ENCODE data around the gene BMPR1A. TPM values are rescaled to one million over a fixed set of nuclear protein-coding genes. Genes with fewer than 3 reads are reported as not detected.
"Not testable (repeated sequence)": the region's sequence is repeated elsewhere in the genome, so short reads cannot be mapped to it uniquely, and the experiment has no call there.

The BMPR1A gene
- total RNA-seq, 1 donor: 71.7 TPM

GRCh38 chr10:86938260-86938659, 181.8 kb downstream of the BMPR1A start:
- Histone ChIP-seq H3K27me3 (ENCODE audit: insufficient read depth, low read length) (no peaks in the 10 kb centered on the region), H3K36me3 (ENCODE audit: insufficient read depth, low read length) (no peaks in the 10 kb centered on the region), H3K79me2 (ENCODE audit: insufficient read depth, low read length) (no peaks in the 10 kb centered on the region), H4K20me1 (ENCODE audit: insufficient read depth, low read length) (no peaks in the 10 kb centered on the region), H2AFZ (ENCODE audit: low read length) (no peak overlapping the region), H3K4me3 (ENCODE audit: insufficient read depth, low read length) (no peak overlapping the region), H3K27ac (ENCODE audit: low read depth, low read length) (no peak overlapping the region), H3K4me2 (ENCODE audit: insufficient read depth, low read length) (no peak overlapping the region), H3K4me1 (ENCODE audit: insufficient read depth, low read length) (peaks cover 7% of the 10 kb centered on the region), H3K9me3 (ENCODE audit: low read depth, low read length) (no peaks in the 10 kb centered on the region)
- no peak for DNase-seq (ENCODE audit: insufficient read length, low spot score, missing footprints)
- no peak for TF ChIP-seq CTCF (IDR thresholded peaks at IDR 0.05; ENCODE audit: extremely low read depth, low read depth, low read length)

DNA sequence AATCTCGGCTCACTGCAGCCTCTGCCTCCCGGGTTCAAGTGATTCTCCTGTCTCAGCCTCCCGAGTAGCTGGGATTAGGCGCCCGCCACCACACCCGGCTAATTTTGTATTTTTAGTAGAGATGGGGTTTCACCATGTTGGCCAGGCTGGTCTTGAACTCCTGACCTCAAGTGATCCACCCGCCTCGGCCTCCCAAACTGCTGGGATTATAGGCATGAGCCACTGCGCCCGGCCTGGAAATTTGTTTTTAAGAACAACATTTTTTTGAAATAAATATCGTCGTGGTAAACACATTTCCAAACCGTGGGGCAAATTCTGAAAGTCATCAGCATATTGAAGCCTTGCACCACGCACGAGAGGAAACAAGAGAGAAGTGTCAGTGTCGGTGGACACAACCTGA, 183.7 kb downstream of the BMPR1A start:
- H3K27me3 ChIP-seq (ENCODE audit: insufficient read depth, low read length); H3K27ac ChIP-seq (ENCODE audit: low read depth, low read length); H3K79me2 ChIP-seq (ENCODE audit: insufficient read depth, low read length); H3K4me3 ChIP-seq (ENCODE audit: insufficient read depth, low read length); H3K4me1 ChIP-seq (ENCODE audit: insufficient read depth, low read length); H3K36me3 ChIP-seq (ENCODE audit: insufficient read depth, low read length); H4K20me1 ChIP-seq (ENCODE audit: insufficient read depth, low read length); H3K4me2 ChIP-seq (ENCODE audit: insufficient read depth, low read length); H3K9me3 ChIP-seq (ENCODE audit: low read depth, low read length); H2AFZ ChIP-seq (ENCODE audit: low read length): not testable (repeated sequence)
- DNase-seq (ENCODE audit: insufficient read length, low spot score, missing footprints): peak; percentile 8

DNA sequence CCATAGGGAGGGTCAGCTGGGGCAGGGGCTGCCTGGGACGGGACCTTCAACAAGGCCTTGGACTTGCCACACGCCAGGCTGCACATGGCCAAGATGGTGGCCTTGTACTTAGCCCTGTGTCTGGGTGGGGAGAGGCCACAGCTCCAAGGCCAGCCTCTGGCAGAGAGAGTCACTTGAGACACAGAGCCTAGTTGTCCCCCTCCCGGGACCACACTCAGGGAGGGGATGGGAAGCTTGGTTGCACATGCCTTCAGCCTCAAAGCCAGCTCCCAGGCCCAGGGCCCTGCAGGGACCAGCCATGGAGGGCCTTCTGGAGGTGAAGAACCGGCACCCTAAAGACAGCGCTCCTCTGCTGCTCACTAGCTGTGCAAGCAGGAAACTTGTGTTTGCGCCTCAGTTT, 184.3 kb downstream of the BMPR1A start:
- Histone ChIP-seq H2AFZ (ENCODE audit: low read length) (no peak overlapping the region), H3K4me1 (ENCODE audit: insufficient read depth, low read length) (peaks cover 7% of the 10 kb centered on the region), H3K36me3 (ENCODE audit: insufficient read depth, low read length) (no peaks in the 10 kb centered on the region), H3K79me2 (ENCODE audit: insufficient read depth, low read length) (no peaks in the 10 kb centered on the region), H3K4me3 (ENCODE audit: insufficient read depth, low read length) (no peak overlapping the region), H3K27ac (ENCODE audit: low read depth, low read length) (no peak overlapping the region), H3K27me3 (ENCODE audit: insufficient read depth, low read length) (no peaks in the 10 kb centered on the region), H4K20me1 (ENCODE audit: insufficient read depth, low read length) (no peaks in the 10 kb centered on the region), H3K4me2 (ENCODE audit: insufficient read depth, low read length) (no peak overlapping the region), H3K9me3 (ENCODE audit: low read depth, low read length) (no peaks in the 10 kb centered on the region)
- peak; percentile 42 for DNase-seq (ENCODE audit: insufficient read length, low spot score, missing footprints)
- no peak for TF ChIP-seq CTCF (IDR thresholded peaks at IDR 0.05; ENCODE audit: extremely low read depth, low read depth, low read length)

DNA sequence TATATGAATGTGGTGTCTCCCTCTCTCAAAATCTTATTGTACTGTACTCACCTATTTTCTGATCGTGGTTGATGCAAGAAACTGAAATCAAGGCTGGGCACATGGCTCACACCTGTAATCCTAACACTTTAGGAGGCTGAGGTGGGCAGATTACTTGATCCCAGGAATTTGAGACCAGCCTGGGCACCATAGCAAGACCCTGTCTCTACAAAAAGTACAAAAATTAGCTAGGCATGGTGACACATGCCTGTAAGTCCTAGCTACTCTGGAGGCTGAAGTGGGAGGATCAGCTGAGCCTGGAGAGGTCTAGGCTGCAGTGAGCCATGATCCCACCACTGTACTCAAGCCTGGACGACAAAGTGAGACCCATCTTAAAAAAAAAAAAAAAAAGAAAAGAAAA, 185.0 kb downstream of the BMPR1A start:
- Histone ChIP-seq H3K36me3 (ENCODE audit: insufficient read depth, low read length) (no peaks in the 10 kb centered on the region), H3K4me3 (ENCODE audit: insufficient read depth, low read length) (no peak overlapping the region), H3K4me1 (ENCODE audit: insufficient read depth, low read length) (peaks cover 7% of the 10 kb centered on the region), H3K27me3 (ENCODE audit: insufficient read depth, low read length) (peaks cover 2% of the 10 kb centered on the region), H3K9me3 (ENCODE audit: low read depth, low read length) (no peaks in the 10 kb centered on the region), H2AFZ (ENCODE audit: low read length) (no peak overlapping the region), H3K4me2 (ENCODE audit: insufficient read depth, low read length) (no peak overlapping the region), H3K27ac (ENCODE audit: low read depth, low read length) (no peak overlapping the region), H4K20me1 (ENCODE audit: insufficient read depth, low read length) (no peaks in the 10 kb centered on the region), H3K79me2 (ENCODE audit: insufficient read depth, low read length) (no peaks in the 10 kb centered on the region)
- no peak for DNase-seq (ENCODE audit: insufficient read length, low spot score, missing footprints)
- TF ChIP-seq CTCF (IDR thresholded peaks at IDR 0.05; ENCODE audit: extremely low read depth, low read depth, low read length): no peak
